MM.1S (cell line): ENCODE data around the gene ZBTB17.

Source experiments
- CTCF ChIP-seq: fragments of 300-600 bp; sonication (generic); IDR thresholded peaks from 2 replicates; pipeline ENCODE4 v1.5.1; 2016; ENCODE audit warnings: antibody characterized with exemption, low read length, mixed read lengths
- EZH2 ChIP-seq: fragments of 300-600 bp; sonication (generic); optimal IDR thresholded peaks from 2 replicates; pipeline ENCODE3; 2017; ENCODE audit warnings: low read depth, mild to moderate bottlenecking, antibody characterized with exemption, low read length, mixed read lengths
- EZH2phosphoT487 ChIP-seq: fragments of 300-600 bp; sonication (generic); IDR thresholded peaks from 2 replicates; pipeline ENCODE4 v1.6.1; 2018; ENCODE audit warnings: antibody characterized with exemption, low read length

- TF ChIP-seq CTCF (no peak), EZH2phosphoT487 (no peak), EZH2 (no peak)
Observed at GRCh38 chr1:15961492-15961891, 14.4 kb downstream of the ZBTB17 start.
